Smooth muscle cell (in vitro differentiated cells): ENCODE data around the gene GRK3. TPM values are rescaled to one million over a fixed set of nuclear protein-coding genes. Genes with fewer than 3 reads are reported as not detected.

ENCODE experiments used
- DNase-seq: peaks from one replicate; lab custom pipeline; 2025; ENCODE audit not compliant: unreplicated experiment; lab: John Stamatoyannopoulos, UW
- H2AFZ ChIP-seq: fragments of 200-600 bp; sonication (generic); 2 replicates; pipeline ENCODE4 v1.6.0; 2016; ENCODE audit warnings: antibody characterized with exemption, low read depth, mild to moderate bottlenecking
- H3F3A ChIP-seq: fragments of 200-600 bp; sonication (generic); 2 replicates; pipeline ENCODE4 v1.6.0; 2017; ENCODE audit warnings: antibody characterized with exemption, low read depth
- H3K27ac ChIP-seq: fragments of 200-600 bp; sonication (generic); 2 replicates; pipeline ENCODE4 v1.5.1; 2016; ENCODE audit warnings: low read depth, mild to moderate bottlenecking
- H3K27me3 ChIP-seq: fragments of 200-600 bp; sonication (generic); 2 replicates; pipeline ENCODE4 v1.6.1; 2016; ENCODE audit warnings: low read depth, mild to moderate bottlenecking
- H3K36me3 ChIP-seq: fragments of 200-600 bp; sonication (generic); 2 replicates; pipeline ENCODE4 v1.5.1; 2016; ENCODE audit warnings: low read depth
- H3K4me1 ChIP-seq: fragments of 200-600 bp; sonication (generic); 2 replicates; pipeline ENCODE4 v1.5.1; 2016; ENCODE audit warnings: low read depth
- H3K4me2 ChIP-seq: fragments of 200-600 bp; sonication (generic); 2 replicates; pipeline ENCODE4 v1.6.0; 2016; ENCODE audit warnings: mild to moderate bottlenecking
- H3K4me3 ChIP-seq: fragments of 200-600 bp; sonication (generic); 2 replicates; pipeline ENCODE4 v1.5.1; 2016; ENCODE audit warnings: mild to moderate bottlenecking
- H3K79me2 ChIP-seq: fragments of 200-600 bp; sonication (generic); 2 replicates; pipeline ENCODE4 v1.6.0; 2016; ENCODE audit warnings: low read depth, mild to moderate bottlenecking
- H3K9ac ChIP-seq: fragments of 200-600 bp; sonication (generic); 2 replicates; pipeline ENCODE4 v1.6.0; 2016; ENCODE audit warnings: low read depth
- H3K9me3 ChIP-seq: fragments of 200-600 bp; sonication (generic); replicated peaks from 2 replicates; pipeline ENCODE4 v1.5.1; 2016; ENCODE audit warnings: low read depth
- H4K20me1 ChIP-seq: fragments of 200-600 bp; sonication (generic); 2 replicates; pipeline ENCODE4 v1.6.0; 2016; ENCODE audit warnings: low read depth
- WGBS: methylation state at CpG from one replicate; pipeline ENCODE4 v1.1.7; 2016; ENCODE audit warnings: low lambda C conversion rate; 5-methylcytosine and 5-hydroxymethylcytosine counted together
- polyA plus RNA-seq: library from polyadenylated mRNA; unstranded; fragments of >200 nt; fragmentation: Nextera tagmentation; extraction: Ambion mirVana; gene quantifications from 2 replicates; pipeline ENCODE4 v1.2.1, GENCODE V29; 2016
- total RNA-seq: library from RNA; depleted of rRNA; stranded (reverse); fragments of >200 nt; gene quantifications from 2 replicates; pipeline ENCODE4 v1.2.3, GENCODE V29; 2014
- TF ChIP-seq, protein P1 (sequence below): fragments of 200-600 bp; sonication (generic); IDR thresholded peaks from 2 replicates; pipeline ENCODE4 v1.5.1; 2017; ENCODE audit warnings: borderline replicate concordance, mild to moderate bottlenecking, antibody characterized with exemption; ENCODE audit not compliant: insufficient read depth, poor library complexity, severe bottlenecking

Gene GRK3
- total and polyA plus RNA-seq, 2 experiments from 2014 or later = 1.0 to 4.6 TPM

DNA sequence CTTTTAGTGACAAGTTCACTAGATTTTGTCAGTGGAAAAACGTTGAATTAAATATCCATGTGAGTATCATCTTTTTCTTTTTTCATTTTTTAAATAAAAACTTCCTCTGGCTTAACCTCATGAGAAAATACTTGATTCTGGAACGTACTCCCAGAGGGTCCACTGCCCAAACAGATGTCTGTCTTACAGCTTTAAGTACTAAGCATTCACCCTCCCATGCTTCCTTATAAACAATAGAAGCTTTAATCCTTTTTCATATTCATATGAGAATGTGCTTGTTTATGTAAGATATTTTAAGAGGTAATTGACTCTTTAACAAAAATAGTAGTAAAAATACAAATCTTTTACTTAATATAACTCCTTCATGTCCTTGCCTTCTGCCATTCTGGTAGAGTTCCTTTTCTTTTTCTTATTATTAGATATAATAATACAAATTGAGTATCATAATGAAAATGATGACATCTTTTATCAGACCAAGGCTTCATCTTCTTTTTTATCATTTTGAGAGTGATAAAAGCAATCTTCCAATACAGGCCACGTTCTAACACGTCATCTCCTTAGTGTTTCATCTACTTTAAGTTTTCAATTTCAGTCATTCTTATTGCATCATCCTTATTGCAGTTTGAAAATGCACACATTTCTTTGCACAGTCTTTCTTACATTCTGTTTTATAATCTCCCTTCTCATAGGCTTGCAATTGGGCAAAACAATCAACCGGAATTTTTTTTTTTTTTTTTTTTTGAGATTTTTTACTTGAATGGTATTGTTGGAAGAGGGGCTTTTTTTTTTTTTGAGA, 108.0 kb downstream of the GRK3 start:
- Histone ChIP-seq H3K27me3 (no peaks in the 10 kb centered on the region), H3K4me2 (no peak overlapping the region), H3K4me1 (no peaks in the 10 kb centered on the region), H3K79me2 (no peaks in the 10 kb centered on the region), H4K20me1 (no peaks in the 10 kb centered on the region), H3F3A (no peaks in the 10 kb centered on the region), H3K9ac (no peak overlapping the region), H3K9me3 (no peaks in the 10 kb centered on the region), H2AFZ (no peak overlapping the region), H3K4me3 (no peak overlapping the region), H3K36me3 (no peaks in the 10 kb centered on the region), H3K27ac (no peak overlapping the region)
- TF ChIP-seq, protein P1, sequence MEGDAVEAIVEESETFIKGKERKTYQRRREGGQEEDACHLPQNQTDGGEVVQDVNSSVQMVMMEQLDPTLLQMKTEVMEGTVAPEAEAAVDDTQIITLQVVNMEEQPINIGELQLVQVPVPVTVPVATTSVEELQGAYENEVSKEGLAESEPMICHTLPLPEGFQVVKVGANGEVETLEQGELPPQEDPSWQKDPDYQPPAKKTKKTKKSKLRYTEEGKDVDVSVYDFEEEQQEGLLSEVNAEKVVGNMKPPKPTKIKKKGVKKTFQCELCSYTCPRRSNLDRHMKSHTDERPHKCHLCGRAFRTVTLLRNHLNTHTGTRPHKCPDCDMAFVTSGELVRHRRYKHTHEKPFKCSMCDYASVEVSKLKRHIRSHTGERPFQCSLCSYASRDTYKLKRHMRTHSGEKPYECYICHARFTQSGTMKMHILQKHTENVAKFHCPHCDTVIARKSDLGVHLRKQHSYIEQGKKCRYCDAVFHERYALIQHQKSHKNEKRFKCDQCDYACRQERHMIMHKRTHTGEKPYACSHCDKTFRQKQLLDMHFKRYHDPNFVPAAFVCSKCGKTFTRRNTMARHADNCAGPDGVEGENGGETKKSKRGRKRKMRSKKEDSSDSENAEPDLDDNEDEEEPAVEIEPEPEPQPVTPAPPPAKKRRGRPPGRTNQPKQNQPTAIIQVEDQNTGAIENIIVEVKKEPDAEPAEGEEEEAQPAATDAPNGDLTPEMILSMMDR = no peak
- WGBS = 86% methylated on average over 5 of the region's 5 CpGs
- no peak for DNase-seq

DNA sequence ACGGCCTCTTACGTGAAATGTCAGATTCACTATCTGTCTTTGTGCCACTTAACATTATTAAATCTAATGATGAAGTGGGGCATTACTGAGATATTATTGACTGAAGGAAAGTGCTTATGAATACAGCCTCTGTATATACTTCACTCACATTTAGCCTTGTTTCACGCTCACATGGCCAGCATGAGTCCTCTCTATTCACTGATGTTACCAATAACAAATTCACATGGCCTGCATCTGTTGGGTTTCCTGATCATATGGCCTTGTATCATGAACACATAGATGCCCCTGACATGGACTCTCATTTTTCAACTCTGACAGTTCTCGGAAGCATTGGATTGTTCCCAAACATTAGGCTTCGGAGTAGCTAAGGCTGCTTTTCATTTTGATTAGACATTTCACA, 109.2 kb downstream of the GRK3 start:
- Histone ChIP-seq H3K27ac (no peak overlapping the region), H3K36me3 (no peaks in the 10 kb centered on the region), H3K79me2 (no peaks in the 10 kb centered on the region), H3K4me3 (no peak overlapping the region), H3F3A (no peaks in the 10 kb centered on the region), H4K20me1 (no peaks in the 10 kb centered on the region), H3K9ac (no peak overlapping the region), H3K4me2 (no peak overlapping the region), H3K9me3 (no peaks in the 10 kb centered on the region), H2AFZ (no peak overlapping the region), H3K27me3 (no peaks in the 10 kb centered on the region), H3K4me1 (no peaks in the 10 kb centered on the region)
- TF ChIP-seq, protein P1 = no peak
- WGBS = 98% methylated on average over 5 of the region's 5 CpGs
- no peak for DNase-seq

- H3K4me2 ChIP-seq = no peak overlapping the region
- no peak overlapping the region for H2AFZ ChIP-seq
- TF ChIP-seq, protein P1 = no peak
- no peak overlapping the region for H3K9ac ChIP-seq
- WGBS = 89% methylated on average over 4 of the region's 4 CpGs
- DNase-seq = no peak
- H4K20me1 ChIP-seq = peaks cover 3% of the 10 kb centered on the region
- no peak overlapping the region for H3K4me3 ChIP-seq
- H3K9me3 ChIP-seq = no peaks in the 10 kb centered on the region
- H3F3A ChIP-seq = peaks cover 5% of the 10 kb centered on the region
- H3K4me1 ChIP-seq = no peaks in the 10 kb centered on the region
- no peaks in the 10 kb centered on the region for H3K36me3 ChIP-seq
- no peak overlapping the region for H3K27ac ChIP-seq
- H3K79me2 ChIP-seq = no peaks in the 10 kb centered on the region
- H3K27me3 ChIP-seq = no peaks in the 10 kb centered on the region
Measured at GRCh38 chr22:25677631-25678030, 113.2 kb downstream of the GRK3 start.

DNA sequence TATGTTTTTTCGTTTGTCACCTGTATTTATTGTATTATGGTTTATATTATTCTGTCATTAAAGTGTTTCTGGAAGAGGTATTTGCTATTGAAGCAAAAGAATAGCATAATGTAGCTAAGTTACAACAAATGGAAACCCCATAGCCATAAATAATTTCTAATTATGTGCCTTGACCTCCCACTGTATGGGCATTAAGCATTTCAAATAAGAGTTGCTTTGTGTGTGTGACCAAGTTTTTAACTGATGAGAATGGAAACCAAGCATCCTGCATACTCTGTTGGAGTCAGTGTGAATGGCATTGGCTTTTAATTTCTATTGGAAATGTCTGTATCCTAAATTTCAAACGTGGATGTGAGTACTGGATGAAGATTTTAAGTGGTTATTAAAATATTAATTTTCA, 115.6 kb downstream of the GRK3 start:
- WGBS = 96% methylated on average over 2 of the region's 2 CpGs
- H3K9me3 ChIP-seq = no peaks in the 10 kb centered on the region
- no peak overlapping the region for H3K4me2 ChIP-seq
- no peak overlapping the region for H2AFZ ChIP-seq
- no peaks in the 10 kb centered on the region for H3K79me2 ChIP-seq
- no peak overlapping the region for H3K27ac ChIP-seq
- no peak overlapping the region for H3K4me3 ChIP-seq
- DNase-seq = no peak
- no peak overlapping the region for H3K9ac ChIP-seq
- H3K36me3 ChIP-seq = no peaks in the 10 kb centered on the region
- TF ChIP-seq, protein P1 = no peak
- no peaks in the 10 kb centered on the region for H3K4me1 ChIP-seq
- H3F3A ChIP-seq = peaks cover 5% of the 10 kb centered on the region
- H3K27me3 ChIP-seq = no peaks in the 10 kb centered on the region
- peaks cover 3% of the 10 kb centered on the region for H4K20me1 ChIP-seq
